Kidney (tissue), 14 donors: ENCODE results near the gene LRRC43. TPM values are rescaled to one million over a fixed set of nuclear protein-coding genes. Genes with fewer than 3 reads are reported as not detected.

Source experiments
- DNase-seq, 5 donors: peaks; one replicate each; pipeline ENCODE4 v3.0.0-alpha.2; 2013 to 2020
- FAIRE-seq: peaks from 2 replicates; lab custom pipeline; 2012; peaks lifted over from hg19 to GRCh38; lab: Jason Lieb, UNC
- H3K27ac ChIP-seq, 2 donors: one replicate each; pipeline ENCODE4 v1.7.0; 2013; ENCODE audit warnings: low read depth in 2 of 2, low read length in 2 of 2, inconsistent platforms in 1 of 2
- H3K27me3 ChIP-seq: one replicate; pipeline ENCODE4 v1.7.1; 2013; ENCODE audit warnings: low read length, inconsistent platforms; ENCODE audit not compliant: control insufficient read depth, insufficient read depth
- H3K36me3 ChIP-seq, 3 donors: one replicate each; pipeline versions ENCODE4 v1.7.0 to v1.7.1; 2013; ENCODE audit warnings: low read length in 3 of 3, control low read depth in 1 of 3, inconsistent platforms in 1 of 3; ENCODE audit not compliant: insufficient read depth in 3 of 3, control insufficient read depth in 2 of 3
- H3K4me1 ChIP-seq, 3 donors: one replicate each; pipeline versions ENCODE4 v1.7.0 to v1.7.1; 2013; ENCODE audit warnings: low read length in 3 of 3, inconsistent platforms in 1 of 3, low read depth in 1 of 3; ENCODE audit not compliant: control insufficient read depth in 2 of 3, insufficient read depth in 2 of 3
- H3K4me3 ChIP-seq, 3 donors: one replicate each; pipeline versions ENCODE4 v1.7.0 to v1.8.1; 2013; ENCODE audit warnings: low read length in 3 of 3, control low read depth in 1 of 3, inconsistent platforms in 1 of 3
- H3K9ac ChIP-seq, 3 donors: one replicate each; pipeline versions ENCODE4 v1.7.0 to v1.7.1; 2013; ENCODE audit warnings: low read length in 3 of 3, control low read depth in 1 of 3, inconsistent platforms in 1 of 3
- H3K9me3 ChIP-seq, 3 donors: one replicate each; pipeline versions ENCODE4 v1.7.0 to v1.7.1; 2013; ENCODE audit warnings: low read length in 3 of 3, control low read depth in 1 of 3, inconsistent platforms in 1 of 3; ENCODE audit not compliant: control insufficient read depth in 2 of 3, insufficient read depth in 1 of 3
- intact Hi-C: fragments of 100-400 bp; cut with DNase I; formaldehyde crosslinking; loops from one replicate; pipeline ENCODE4 v1.11.1; 2022
- polyA plus RNA-seq: library from polyadenylated mRNA; stranded (reverse); fragments of 350-450 nt; fragmentation: Illumina TruSeq; extraction: RNeasy Lipid Tissue Mini Kit (QIAGEN cat#74804); gene quantifications from one replicate; pipeline ENCODE4 v1.2.3, GENCODE V29; 2014; ENCODE audit warnings: low read depth, low replicate concordance; ENCODE audit not compliant: insufficient read depth
- total RNA-seq: library from RNA; stranded (reverse); fragmentation: NEBNext Ultra II Directional; extraction: Animal tissue kit (Norgen Biotek cat#: 25700); gene quantifications from one replicate; pipeline ENCODE4 v1.2.1, GENCODE V29; 2021
- TF ChIP-seq, protein P1 (sequence below): IDR thresholded peaks from 3 replicates; pipeline ENCODE4 v1.5.1; 2012; ENCODE audit warnings: mild to moderate bottlenecking, moderate library complexity, borderline replicate concordance; ENCODE audit not compliant: insufficient read depth; ENCODE audit errors: extremely low read depth
- donor health status: control.
- donor health status: control.
- donor health status: control.
- donor health status: control.
- donor health status: control.
- donor health status: DM: yes; HTN: yes; CAD: no.
- donor health status: Normal renal cell carcinoma (clear cell type).

LRRC43 gene
- total and polyA plus RNA-seq, 2 donors from 2014 or later: 4.8 to 7.9 TPM

- Histone ChIP-seq H3K4me3 (no peak overlapping the region), H3K27me3 (no peaks in the 10 kb centered on the region), H3K9ac (no peak overlapping the region), H3K4me1 (no peaks in the 10 kb centered on the region), H3K27ac (no peak overlapping the region), H3K36me3 (peaks cover 14 to 56% (median 17%) of the 10 kb centered on the region in 3 donors), H3K9me3 (no peaks in the 10 kb centered on the region)
- DNase-seq: no peak
- TF ChIP-seq, protein P1, sequence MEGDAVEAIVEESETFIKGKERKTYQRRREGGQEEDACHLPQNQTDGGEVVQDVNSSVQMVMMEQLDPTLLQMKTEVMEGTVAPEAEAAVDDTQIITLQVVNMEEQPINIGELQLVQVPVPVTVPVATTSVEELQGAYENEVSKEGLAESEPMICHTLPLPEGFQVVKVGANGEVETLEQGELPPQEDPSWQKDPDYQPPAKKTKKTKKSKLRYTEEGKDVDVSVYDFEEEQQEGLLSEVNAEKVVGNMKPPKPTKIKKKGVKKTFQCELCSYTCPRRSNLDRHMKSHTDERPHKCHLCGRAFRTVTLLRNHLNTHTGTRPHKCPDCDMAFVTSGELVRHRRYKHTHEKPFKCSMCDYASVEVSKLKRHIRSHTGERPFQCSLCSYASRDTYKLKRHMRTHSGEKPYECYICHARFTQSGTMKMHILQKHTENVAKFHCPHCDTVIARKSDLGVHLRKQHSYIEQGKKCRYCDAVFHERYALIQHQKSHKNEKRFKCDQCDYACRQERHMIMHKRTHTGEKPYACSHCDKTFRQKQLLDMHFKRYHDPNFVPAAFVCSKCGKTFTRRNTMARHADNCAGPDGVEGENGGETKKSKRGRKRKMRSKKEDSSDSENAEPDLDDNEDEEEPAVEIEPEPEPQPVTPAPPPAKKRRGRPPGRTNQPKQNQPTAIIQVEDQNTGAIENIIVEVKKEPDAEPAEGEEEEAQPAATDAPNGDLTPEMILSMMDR: no peak
- no peak for FAIRE-seq
- intact Hi-C loops: no loop called here
These were observed 32.8 kb downstream of the LRRC43 start for GRCh38 chr12:122215771-122216170.

- Histone ChIP-seq H3K4me1 (no peaks in the 10 kb centered on the region), H3K4me3 (no peak overlapping the region), H3K9me3 (no peaks in the 10 kb centered on the region), H3K36me3 (peaks cover 14 to 58% (median 19%) of the 10 kb centered on the region in 3 donors), H3K27me3 (no peaks in the 10 kb centered on the region), H3K27ac (no peak overlapping the region), H3K9ac (no peak overlapping the region)
- TF ChIP-seq, protein P1: no peak
- intact Hi-C loops: no loop called here
- DNase-seq (no peak), FAIRE-seq (no peak)
These were observed 33.5 kb downstream of the LRRC43 start for GRCh38 chr12:122216445-122216844.

DNA sequence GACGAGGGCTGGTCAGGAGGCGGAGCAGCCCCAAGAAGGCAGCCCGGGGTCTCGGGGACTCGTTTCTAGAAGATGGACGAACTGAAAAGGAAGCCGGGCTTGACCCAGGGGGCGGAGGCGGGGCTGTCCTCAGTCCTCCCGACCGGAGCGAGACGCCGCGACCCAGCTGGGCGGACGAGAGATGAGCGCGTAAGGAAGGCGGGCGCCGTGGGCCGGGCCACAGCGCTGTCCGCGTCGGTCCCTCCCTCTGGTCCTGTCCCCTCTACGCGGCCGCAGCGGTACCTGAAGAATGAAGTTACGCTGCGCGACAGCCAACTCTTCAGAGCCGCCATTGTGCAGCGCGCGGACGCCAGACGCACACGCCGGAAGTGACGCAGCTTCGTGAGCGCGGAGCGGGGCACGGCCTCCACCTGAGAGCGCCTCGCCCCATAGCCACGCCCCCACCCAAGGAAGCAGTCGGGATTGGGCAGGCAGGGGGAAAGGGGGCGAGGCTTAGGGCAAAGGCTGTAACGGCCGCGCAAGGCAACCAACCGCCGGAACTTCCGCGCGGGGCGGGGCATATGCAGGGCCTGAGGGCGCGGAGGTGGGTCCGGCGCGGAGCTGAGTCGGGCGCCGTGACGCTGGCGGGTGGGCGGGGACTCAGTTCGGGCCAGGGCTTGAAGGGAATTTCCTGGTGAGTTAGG lies 42.9 kb downstream of the LRRC43 start, which contains the start of gene DIABLO:
Gene DIABLO, minus strand, starts transcription at position 370 of the 683 bp plus-strand sequence. Its CDS starts 38 bp downstream, at position 332.
- Histone ChIP-seq H3K9ac (peak within 1 kb of the TSS; percentile 10 to 93 (median 87)), H3K4me3 (peak within 1 kb of the TSS; percentile 61 to 92 (median 92)), H3K27ac (peak within 1 kb of the TSS; percentile 92 to 93), H3K9me3 (no peaks in the 10 kb centered on the region), H3K4me1 (peaks cover 0 to 15% (median 0%) of the 10 kb centered on the region in 3 donors), H3K27me3 (no peaks in the 10 kb centered on the region), H3K36me3 (peaks cover 0 to 43% (median 8%) of the 10 kb centered on the region in 3 donors)
- FAIRE-seq: peak; percentile 97
- DNase-seq: peak; percentile 100
- intact Hi-C loops: no loop called here
- TF ChIP-seq, protein P1: no peak
